Mammary microvascular endothelial cell (primary cell): ENCODE data around the gene DSC1. TPM values are rescaled to one million over a fixed set of nuclear protein-coding genes. Genes with fewer than 3 reads are reported as not detected.

Experiments
- total RNA-seq: library from RNA; depleted of rRNA; stranded (reverse); fragments of >200 nt; gene quantifications from 2 replicates; pipeline ENCODE4 v1.2.3, GENCODE V29; 2015

Gene DSC1, protein sequence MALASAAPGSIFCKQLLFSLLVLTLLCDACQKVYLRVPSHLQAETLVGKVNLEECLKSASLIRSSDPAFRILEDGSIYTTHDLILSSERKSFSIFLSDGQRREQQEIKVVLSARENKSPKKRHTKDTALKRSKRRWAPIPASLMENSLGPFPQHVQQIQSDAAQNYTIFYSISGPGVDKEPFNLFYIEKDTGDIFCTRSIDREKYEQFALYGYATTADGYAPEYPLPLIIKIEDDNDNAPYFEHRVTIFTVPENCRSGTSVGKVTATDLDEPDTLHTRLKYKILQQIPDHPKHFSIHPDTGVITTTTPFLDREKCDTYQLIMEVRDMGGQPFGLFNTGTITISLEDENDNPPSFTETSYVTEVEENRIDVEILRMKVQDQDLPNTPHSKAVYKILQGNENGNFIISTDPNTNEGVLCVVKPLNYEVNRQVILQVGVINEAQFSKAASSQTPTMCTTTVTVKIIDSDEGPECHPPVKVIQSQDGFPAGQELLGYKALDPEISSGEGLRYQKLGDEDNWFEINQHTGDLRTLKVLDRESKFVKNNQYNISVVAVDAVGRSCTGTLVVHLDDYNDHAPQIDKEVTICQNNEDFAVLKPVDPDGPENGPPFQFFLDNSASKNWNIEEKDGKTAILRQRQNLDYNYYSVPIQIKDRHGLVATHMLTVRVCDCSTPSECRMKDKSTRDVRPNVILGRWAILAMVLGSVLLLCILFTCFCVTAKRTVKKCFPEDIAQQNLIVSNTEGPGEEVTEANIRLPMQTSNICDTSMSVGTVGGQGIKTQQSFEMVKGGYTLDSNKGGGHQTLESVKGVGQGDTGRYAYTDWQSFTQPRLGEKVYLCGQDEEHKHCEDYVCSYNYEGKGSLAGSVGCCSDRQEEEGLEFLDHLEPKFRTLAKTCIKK
- total RNA-seq, result not detected in 2 replicates

DNA sequence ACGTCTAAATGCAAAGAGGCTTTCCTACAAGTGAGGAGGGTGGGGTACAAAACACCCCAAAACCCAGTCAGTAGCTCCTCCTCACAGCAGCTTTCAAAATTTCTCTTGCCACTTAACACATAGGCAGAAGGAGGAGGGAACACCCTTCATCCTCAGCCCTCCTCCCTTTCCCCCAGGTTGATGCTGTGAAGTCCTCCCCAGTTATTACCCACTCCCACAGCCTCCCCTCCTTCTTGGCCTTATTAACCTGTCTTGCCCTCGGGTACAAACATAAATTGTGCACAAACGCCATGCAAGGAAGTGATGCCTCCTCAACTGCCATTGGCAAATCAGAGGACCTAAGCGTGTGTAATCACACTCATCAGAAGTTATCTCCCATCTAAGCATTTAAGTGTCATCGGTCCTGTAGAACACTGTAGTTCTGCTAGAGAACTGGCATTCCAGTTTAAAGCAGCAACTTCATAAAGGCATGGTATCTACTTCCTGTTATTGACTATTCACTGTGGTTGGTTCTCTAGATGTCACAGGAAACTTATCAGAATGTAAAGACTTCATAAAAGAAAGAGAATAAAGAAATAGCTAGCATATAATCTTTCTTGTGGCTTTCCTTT lies at the start of gene DSC1:
Gene DSC1, minus strand, starts transcription at position 32 of the 611 bp plus-strand sequence. CDS start 262 bp downstream, outside the sequence.

DNA sequence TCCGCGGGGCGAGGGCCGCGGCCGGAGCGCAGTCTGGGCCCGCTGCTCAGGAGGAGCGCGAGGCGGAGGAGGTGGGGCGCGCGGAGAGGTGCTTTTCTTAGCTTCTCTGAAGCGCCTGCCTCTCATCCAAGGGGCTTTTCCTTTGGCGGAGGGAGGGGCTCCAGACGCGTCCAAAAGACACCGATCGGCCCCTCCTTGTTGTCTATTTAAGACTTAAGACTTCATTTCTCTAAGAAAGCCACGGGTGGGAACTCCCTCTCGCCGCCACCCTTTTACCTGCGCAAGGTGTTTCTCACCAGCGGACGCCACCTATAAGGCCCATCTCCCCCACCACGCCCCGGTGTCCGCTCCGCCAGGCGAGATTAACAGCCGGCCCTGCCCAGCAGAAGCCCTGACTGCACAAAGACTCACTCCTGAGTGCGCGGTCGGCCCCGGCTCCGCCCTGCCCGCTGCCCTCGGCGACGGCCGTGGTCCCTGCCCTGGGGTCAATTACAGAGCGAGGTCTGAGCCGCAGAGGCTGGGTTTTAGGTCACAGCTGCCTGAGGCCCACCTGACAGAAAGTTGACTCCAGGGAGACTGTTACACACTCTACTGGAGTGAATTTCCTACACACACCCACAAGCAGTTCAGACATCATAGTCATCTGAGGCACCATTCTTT lies 60.5 kb downstream of the DSC1 start, which contains the start of gene DSC2:
Gene DSC2, minus strand, starts transcription at position 397 of the 660 bp plus-strand sequence. CDS start 450 bp downstream, outside the sequence.

Other genes starting within 250 kb of the DSC1 start
- gene DSC3, start 120.1 kb downstream of the DSC1 start, total RNA-seq, result 0.10 and 0.13 TPM in 2 replicates
- 0.07 and 0.20 TPM in 2 replicates for gene DSC2, start 60.4 kb downstream of the DSC1 start, total RNA-seq
- gene DSG1, start 155.3 kb upstream of the DSC1 start, total RNA-seq, result not detected in 2 replicates
- not detected in 2 replicates for gene DSG4, start 213.9 kb upstream of the DSC1 start, total RNA-seq